HUES6 (cell line): ENCODE data around the gene SUGP2.

Experiments used
- H3K27ac ChIP-seq: 2 replicates; pipeline ENCODE4 v1.7.0; 2013; ENCODE audit warnings: low read depth, mild to moderate bottlenecking, low read length, inconsistent platforms
- H3K27me3 ChIP-seq: 2 replicates; pipeline ENCODE4 v1.6.1; 2013; ENCODE audit warnings: low read length; ENCODE audit not compliant: control insufficient read depth, insufficient read depth
- H3K36me3 ChIP-seq: 2 replicates; pipeline ENCODE4 v1.6.1; 2013; ENCODE audit warnings: low read length; ENCODE audit not compliant: control insufficient read depth, insufficient read depth
- H3K4me1 ChIP-seq: 2 replicates; pipeline ENCODE4 v1.6.1; 2013; ENCODE audit warnings: low read length; ENCODE audit not compliant: control insufficient read depth, insufficient read depth
- H3K4me3 ChIP-seq: 2 replicates; pipeline ENCODE4 v1.5.1; 2013; ENCODE audit warnings: low read depth, low read length
- H3K9ac ChIP-seq: one replicate; pipeline ENCODE4 v1.6.1; 2013; ENCODE audit warnings: mild to moderate bottlenecking, low read length
- H3K9me3 ChIP-seq: 2 replicates; pipeline ENCODE4 v1.6.1; 2013; ENCODE audit warnings: low read depth, low read length; ENCODE audit not compliant: control insufficient read depth, insufficient read depth

The SUGP2 gene

DNA sequence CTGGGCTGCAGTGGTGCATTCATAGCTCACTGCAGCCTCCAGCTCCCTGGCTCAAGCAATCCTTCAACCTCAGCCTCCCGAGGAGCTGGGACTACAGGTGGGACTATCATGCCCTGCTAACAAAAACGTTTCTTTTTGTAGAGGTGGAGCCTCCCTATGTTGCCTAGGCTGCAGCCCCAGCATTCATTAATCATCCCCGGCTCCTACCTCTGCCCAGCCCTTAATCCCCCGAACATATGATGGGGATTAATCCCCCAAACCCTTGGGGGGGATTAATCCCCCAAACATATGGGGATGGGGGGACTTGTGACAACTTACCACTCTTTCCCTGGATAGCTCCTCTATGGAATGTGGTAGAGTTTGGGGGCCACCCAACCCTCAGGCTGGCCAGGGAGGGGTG lies 45.9 kb downstream of the SUGP2 start:
- H3K9ac ChIP-seq: no peak overlapping the region
- no peak overlapping the region for H3K4me3 ChIP-seq
- peaks cover 4% of the 10 kb centered on the region; the same call in 1 of the 2 replicates for H3K27me3 ChIP-seq
- peaks cover 2% of the 10 kb centered on the region; the same call in 1 of the 2 replicates for H3K4me1 ChIP-seq
- H3K36me3 ChIP-seq: peaks cover 4% of the 10 kb centered on the region
- no peak overlapping the region for H3K27ac ChIP-seq
- no peaks in the 10 kb centered on the region for H3K9me3 ChIP-seq

DNA sequence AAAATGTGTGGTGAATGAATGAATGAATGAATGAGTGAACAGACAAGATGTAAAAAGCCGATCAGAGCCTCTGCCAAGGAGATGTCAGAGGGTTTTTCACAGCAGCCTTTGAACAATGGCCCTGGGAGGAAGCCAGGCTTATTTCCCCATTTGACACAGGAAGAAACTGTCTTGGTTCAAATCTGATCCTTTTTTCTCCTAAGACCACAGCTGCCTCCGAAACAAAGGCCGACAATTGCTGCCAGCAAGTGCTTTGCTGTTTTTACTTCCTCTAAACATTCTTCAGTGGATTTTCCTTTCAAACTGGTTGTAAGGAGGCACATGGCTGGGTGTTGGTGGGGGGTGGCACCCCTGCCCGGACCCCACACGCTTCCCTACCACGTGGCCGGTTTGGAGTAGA lies 48.1 kb downstream of the SUGP2 start:
- Histone ChIP-seq H3K4me3 (no peak overlapping the region), H3K4me1 (peaks cover 2% of the 10 kb centered on the region; the same call in 1 of the 2 replicates), H3K27me3 (peaks cover 5% of the 10 kb centered on the region; the same call in 1 of the 2 replicates), H3K27ac (no peak overlapping the region), H3K36me3 (no peaks in the 10 kb centered on the region), H3K9me3 (no peaks in the 10 kb centered on the region), H3K9ac (no peak overlapping the region)

DNA sequence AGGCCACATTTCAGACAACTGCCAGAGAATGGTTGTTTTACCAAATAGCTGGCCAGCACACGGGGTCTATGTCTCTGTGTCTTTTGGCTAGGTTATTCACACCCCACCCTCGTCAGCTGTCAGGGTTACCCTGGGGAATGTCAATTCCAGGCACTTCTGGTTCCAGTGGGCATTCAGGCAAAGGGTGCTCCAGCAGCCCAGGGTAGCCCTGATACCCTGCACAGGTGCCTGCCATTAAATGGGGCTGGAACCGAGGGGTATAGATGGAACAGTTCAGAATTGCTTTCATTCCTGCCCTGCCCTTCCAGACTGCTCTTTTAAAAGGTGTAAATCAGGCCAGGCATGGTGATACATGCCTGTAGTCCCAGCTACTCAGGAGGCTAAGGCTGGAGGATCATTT lies 49.1 kb downstream of the SUGP2 start:
- Histone ChIP-seq H3K27me3 (peaks cover 5% of the 10 kb centered on the region; the same call in 1 of the 2 replicates), H3K9me3 (no peaks in the 10 kb centered on the region), H3K27ac (no peak overlapping the region), H3K36me3 (no peaks in the 10 kb centered on the region), H3K4me3 (no peak overlapping the region), H3K4me1 (peaks cover 2% of the 10 kb centered on the region; the same call in 1 of the 2 replicates), H3K9ac (no peak overlapping the region)

DNA sequence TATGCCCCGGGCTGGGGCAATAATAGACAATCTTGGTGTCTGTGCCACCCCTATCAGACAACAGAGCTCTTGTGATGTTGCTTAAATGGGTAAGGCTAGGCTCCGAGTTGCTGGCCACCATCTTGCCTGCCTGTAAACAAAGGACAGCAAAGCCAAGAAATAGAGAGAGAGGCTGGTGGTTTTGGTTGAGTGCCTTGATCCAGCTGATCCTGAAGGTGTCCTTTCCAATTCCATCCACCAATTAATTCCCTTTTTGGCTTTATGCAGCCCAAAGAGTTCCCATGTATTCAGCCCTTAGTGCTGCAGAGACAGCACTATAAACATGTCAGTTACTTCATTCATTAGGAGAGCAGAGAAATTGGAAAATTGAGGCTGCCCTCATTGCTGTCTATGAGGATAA lies 50.6 kb downstream of the SUGP2 start:
- no peaks in the 10 kb centered on the region for H3K36me3 ChIP-seq
- H3K27me3 ChIP-seq: peaks cover 5% of the 10 kb centered on the region; the same call in 1 of the 2 replicates
- no peak overlapping the region for H3K27ac ChIP-seq
- H3K4me3 ChIP-seq: no peak overlapping the region
- no peaks in the 10 kb centered on the region for H3K9me3 ChIP-seq
- H3K9ac ChIP-seq: no peak overlapping the region
- H3K4me1 ChIP-seq: peaks cover 2% of the 10 kb centered on the region; the same call in 1 of the 2 replicates

DNA sequence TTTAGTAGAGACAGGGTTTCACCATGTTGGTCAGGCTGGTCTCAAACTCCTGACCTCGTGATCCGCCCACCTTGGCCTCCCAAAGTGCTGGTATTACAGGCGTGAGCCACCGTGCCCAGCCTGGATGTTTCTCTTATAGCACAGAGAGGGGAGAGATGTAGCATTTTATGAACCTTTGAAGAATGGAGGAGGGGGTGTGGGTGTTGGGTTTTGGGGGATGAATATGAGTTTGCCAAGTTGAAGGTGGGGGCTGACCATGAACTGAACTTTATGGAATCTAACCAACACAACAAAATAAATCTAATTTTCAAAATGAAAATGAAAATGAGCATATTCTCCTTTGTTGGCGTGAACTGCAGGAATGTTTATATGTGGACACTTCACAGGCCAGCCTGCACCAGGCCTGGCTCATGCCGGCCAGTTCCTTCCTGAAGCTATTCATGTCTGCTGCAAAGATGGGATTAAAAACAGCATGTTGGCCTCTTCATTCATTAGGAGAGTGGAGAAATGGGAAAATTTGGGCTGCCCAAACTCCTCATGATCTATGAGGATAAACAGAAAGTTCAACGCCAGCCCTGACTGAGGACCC lies 52.8 kb downstream of the SUGP2 start:
- H3K27ac ChIP-seq: no peak overlapping the region
- H3K4me1 ChIP-seq: no peaks in the 10 kb centered on the region
- H3K27me3 ChIP-seq: peaks cover 5% of the 10 kb centered on the region; the same call in 1 of the 2 replicates
- no peak overlapping the region for H3K9ac ChIP-seq
- no peaks in the 10 kb centered on the region for H3K36me3 ChIP-seq
- H3K4me3 ChIP-seq: no peak overlapping the region
- H3K9me3 ChIP-seq: no peaks in the 10 kb centered on the region

DNA sequence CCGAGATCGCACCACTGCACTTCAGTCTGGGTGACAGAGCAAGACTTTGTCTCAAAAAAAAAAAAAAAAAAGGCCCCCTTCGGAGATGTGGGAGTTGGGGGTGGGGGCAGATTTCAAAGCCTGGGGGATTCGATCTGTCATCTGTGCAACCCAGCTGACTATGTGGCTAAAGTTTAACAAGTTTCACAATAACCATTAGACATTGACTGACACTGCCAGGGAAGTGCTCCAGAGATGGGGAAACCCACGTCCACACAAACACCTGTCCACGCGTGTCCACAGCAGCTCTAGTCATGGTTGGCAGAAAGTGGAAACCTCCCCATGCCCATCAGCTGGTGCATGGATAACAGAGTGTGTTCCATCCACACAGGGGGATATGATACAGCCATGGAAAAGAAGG lies 54.7 kb downstream of the SUGP2 start:
- Histone ChIP-seq H3K9ac (no peak overlapping the region), H3K4me1 (no peaks in the 10 kb centered on the region), H3K9me3 (no peaks in the 10 kb centered on the region), H3K36me3 (no peaks in the 10 kb centered on the region), H3K27ac (no peak overlapping the region), H3K4me3 (no peak overlapping the region), H3K27me3 (peaks cover 5% of the 10 kb centered on the region; the same call in 1 of the 2 replicates)

DNA sequence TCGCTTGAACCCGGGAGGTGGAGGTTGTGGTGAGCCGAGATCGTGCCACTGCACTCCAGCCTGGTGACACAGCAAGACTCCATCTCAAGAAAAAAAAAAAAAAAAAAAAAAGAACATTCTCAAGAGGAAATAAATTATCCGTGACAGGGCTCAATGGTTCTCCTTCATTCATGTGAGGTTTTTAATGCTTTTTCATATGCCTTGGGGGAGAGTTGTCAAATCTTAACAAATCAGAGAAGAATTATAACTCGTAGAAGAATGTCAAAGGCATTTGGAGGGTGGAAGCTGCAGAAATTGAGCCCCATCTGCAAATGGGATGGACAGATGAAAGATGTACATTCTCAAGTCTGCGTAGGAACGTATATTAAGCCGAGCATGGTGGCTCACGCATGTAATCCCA lies 57.4 kb downstream of the SUGP2 start:
- Histone ChIP-seq H3K27me3 (no peaks in the 10 kb centered on the region), H3K4me3 (no peak overlapping the region), H3K9me3 (no peaks in the 10 kb centered on the region), H3K9ac (no peak overlapping the region), H3K36me3 (no peaks in the 10 kb centered on the region), H3K4me1 (no peaks in the 10 kb centered on the region), H3K27ac (no peak overlapping the region)

DNA sequence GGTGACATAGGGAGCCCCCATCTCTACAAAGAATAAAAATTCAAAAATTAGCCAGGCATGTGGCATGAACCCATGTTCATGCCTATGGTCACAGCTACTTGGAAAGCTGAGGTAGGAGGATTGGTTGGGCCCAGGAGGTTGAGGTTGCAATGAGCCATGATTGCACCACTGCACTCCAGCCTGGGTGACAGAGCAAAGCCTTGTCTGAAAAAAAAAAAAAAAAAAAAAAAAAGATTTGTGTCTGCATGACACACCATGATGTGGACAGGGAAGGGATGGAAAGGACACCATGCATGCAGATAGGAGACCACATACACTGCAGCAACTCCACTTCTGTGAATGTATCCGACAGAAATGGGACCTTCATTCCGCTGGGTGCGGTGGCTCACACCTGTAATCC lies 58.3 kb downstream of the SUGP2 start:
- H3K9me3 ChIP-seq: no peaks in the 10 kb centered on the region
- H3K36me3 ChIP-seq: no peaks in the 10 kb centered on the region
- no peak overlapping the region for H3K27ac ChIP-seq
- H3K4me3 ChIP-seq: no peak overlapping the region
- H3K4me1 ChIP-seq: no peaks in the 10 kb centered on the region
- H3K27me3 ChIP-seq: no peaks in the 10 kb centered on the region
- H3K9ac ChIP-seq: no peak overlapping the region

DNA sequence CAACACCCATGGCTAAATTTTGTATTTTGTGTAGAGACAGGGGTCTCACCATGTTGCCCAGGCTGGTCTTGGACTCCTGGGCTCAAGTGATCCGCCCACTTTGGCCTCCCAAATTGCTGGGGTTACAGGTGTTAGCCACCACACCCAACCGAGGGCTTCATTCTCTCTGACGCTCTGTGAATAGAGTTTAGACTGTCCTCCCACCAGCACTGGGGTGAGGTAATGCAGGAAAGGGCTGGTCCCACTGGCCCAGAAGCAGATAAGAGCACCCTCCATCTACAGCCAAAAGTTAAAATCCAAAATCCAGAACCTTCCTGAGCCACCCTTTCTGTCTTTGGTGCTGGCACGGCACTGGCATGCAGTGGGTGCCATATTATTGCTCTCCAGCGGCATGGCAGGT lies 60.5 kb downstream of the SUGP2 start:
- no peaks in the 10 kb centered on the region for H3K36me3 ChIP-seq

DNA sequence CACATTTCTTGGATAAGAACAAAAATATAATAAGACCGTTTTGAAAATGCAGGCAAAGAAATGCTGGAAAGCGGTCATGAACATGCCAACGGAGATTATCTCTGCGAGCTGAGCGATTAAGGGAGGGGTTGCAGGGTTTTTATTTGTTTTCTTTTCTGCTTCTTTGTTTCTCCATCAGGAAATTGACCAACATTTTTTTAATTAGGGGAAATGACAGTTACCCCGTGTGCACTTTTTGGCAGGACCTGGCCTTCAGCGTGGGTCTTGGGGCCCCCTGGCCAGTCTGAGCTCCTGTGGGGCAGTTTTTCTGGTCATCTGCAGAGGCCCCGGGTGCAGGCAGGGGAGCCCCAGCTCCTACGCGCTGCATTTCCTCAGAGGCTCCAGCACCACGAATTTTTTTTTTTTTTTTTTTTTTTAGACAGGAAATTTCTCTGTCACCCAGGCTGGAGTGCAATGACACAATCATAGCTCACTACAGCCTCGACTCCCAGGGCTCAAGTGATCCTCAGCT lies 61.0 kb downstream of the SUGP2 start:
- H3K4me1 ChIP-seq: 0 out of 2 replicates have a peak, but pooled peaks cover 1% of the 10 kb centered on the region
- no peak overlapping the region for H3K27ac ChIP-seq
- H3K36me3 ChIP-seq: no peaks in the 10 kb centered on the region
- H3K4me3 ChIP-seq: no peak overlapping the region
- H3K9me3 ChIP-seq: no peaks in the 10 kb centered on the region
- H3K9ac ChIP-seq: no peak overlapping the region
- H3K27me3 ChIP-seq: no peaks in the 10 kb centered on the region

More for the DNA sequence above, 60.5 kb downstream of the SUGP2 start:
- Histone ChIP-seq H3K27ac (no peak overlapping the region), H3K9me3 (no peaks in the 10 kb centered on the region), H3K4me1 (no peaks in the 10 kb centered on the region), H3K27me3 (no peaks in the 10 kb centered on the region), H3K9ac (no peak overlapping the region), H3K4me3 (no peak overlapping the region)

DNA sequence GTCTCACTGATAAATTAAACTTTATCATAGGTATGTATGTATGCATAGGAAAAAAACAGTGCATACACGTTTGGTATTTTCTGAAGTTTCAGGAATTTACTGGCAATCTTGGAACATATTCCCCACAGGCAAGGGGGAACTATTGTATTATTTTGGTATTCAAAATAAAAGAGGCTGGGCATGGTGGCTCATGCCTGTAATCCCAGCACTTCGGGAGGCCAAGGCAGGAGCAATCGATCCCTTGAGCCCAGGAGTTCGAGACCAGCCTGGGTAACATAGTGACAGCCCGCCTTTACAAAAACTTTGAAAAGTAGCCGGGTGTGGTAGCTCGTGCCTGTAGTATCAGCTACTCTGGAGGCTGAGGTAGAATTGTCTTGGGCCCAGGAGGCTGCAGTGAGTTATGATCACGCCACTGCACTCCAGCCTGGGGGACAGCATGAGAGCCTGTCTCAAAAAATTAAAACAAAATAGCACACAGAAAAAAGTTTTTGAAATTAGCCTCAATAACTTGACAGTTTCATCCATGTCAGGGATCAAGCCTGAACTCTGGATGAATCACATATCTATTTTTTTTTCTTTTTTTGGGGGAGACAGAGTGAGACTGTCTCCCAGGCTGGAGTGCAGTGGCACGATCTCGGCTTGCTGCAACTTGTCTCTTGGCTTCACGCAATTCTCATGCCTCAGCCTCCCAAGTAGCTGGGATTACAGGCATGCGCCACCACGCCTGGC lies 63.2 kb downstream of the SUGP2 start:
- Histone ChIP-seq H3K27me3 (no peaks in the 10 kb centered on the region), H3K27ac (no peak overlapping the region), H3K4me1 (0 out of 2 replicates have a peak, but pooled peaks cover 3% of the 10 kb centered on the region), H3K9me3 (no peaks in the 10 kb centered on the region), H3K9ac (no peak overlapping the region), H3K4me3 (no peak overlapping the region), H3K36me3 (no peaks in the 10 kb centered on the region)
